CD4-positive, alpha-beta T cell treated with Interleukin-6 for 4 hours (primary cell): ENCODE results near the gene SGCD.
"Not testable (repeated sequence)": the region's sequence is repeated elsewhere in the genome, so short reads cannot be mapped to it uniquely, and the experiment has no call there.

Experiments used
- DNase-seq: peaks from one replicate; pipeline ENCODE4 v3.0.0-alpha.2; 2020; ENCODE audit warnings: mixed read lengths

SGCD gene

GRCh38 chr5:156587012-156587411, 260.0 kb downstream of the SGCD start:
- DNase-seq: no peak

GRCh38 chr5:156588306-156588705, 261.3 kb downstream of the SGCD start:
- no peak for DNase-seq

- DNase-seq: no peak
Measured at GRCh38 chr5:156589104-156589945, 262.4 kb downstream of the SGCD start.

DNA sequence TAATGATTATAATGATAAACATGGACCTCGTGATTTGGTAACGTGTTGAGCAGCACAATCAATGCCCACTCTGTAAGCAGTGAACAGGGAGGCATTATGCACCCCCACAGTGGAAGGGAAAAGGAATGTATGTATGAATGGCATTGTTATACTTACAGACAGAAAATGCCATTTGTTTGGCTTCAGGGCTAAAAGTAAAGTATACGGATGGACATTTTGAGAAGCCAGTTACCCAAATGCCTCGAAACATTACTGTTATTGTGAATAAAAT, 262.9 kb downstream of the SGCD start:
- DNase-seq: no peak

GRCh38 chr5:156590978-156591377, 264.0 kb downstream of the SGCD start:
- DNase-seq: no peak

DNA sequence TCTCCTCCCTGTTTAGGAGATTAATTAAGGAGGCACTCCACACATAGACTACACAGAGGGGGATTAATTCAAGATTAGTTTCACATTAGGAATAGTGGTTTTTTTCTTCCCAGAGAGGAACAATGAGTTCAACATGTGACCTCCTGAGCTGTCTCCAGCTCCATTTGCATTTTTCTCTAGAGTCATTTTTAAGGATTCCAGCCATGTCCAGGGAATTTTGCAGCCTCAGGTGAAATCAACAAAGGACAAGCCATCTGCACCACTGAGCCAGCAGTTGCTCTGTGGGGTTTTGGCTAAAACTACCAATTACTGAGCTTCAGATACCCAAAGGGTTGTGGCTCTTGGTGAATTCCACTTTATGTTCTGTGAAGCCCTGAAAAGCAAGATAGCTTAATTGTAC, 264.7 kb downstream of the SGCD start:
- no peak for DNase-seq

- no peak for DNase-seq
Measured at GRCh38 chr5:156593546-156593945, 266.6 kb downstream of the SGCD start.

DNA sequence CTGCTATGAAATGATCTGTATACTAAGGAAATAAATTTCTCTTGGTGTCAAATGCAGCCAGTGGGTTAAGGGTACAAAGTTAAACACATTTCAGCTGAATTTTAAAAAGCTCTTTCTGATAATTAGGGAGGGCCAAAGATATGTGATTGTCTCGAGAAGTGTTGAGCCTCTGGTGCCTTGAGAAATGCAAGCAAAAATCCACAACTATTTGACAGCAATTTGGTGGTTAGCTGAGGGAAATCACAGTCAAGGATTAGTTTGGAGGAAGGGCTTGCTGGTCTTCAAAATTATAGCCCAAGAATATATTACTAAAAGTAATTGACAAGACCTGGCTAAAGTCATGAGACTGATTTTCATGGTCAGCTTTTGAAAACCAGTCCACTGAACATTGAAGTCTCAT, 267.4 kb downstream of the SGCD start:
- no peak for DNase-seq

GRCh38 chr5:156595132-156595787, 268.3 kb downstream of the SGCD start:
- DNase-seq: no peak

DNA sequence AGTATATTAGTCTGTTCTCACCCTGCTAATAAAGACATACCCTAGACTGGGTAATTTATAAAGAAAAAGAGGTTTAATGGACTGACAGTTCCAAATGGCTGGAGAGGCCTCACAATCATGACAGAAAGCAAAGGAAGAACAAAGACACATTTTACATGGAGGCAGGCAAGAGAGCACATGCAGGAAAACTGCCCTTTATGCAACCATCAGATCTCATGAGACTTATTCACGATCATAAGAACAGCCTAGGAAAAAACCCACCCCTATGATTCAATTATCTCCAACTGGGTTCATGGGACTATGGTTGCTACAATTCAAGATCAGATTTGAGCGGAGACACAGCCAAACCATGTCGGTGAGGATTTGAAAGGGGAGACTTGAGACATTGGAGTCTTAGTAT, 270.3 kb downstream of the SGCD start:
- no peak for DNase-seq

DNA sequence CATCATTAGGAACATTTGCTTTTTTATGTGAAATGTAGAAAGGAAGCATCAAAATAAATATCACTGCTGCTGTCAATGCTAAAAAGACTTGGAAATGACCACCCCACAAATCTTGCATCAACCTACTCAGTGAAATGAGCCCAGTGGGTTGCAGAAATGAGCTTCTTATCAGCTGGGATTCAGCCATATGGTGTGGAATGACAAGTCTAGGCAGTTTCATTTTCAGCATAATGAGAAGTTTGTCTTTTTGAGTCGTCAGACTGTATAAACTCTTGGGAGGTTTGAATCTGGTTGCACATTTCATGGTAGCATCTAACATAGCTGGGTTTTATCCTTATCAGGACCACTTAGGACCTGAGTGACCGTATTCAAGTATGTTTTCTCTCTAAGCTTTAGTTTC, 272.0 kb downstream of the SGCD start:
- DNase-seq: no peak

DNA sequence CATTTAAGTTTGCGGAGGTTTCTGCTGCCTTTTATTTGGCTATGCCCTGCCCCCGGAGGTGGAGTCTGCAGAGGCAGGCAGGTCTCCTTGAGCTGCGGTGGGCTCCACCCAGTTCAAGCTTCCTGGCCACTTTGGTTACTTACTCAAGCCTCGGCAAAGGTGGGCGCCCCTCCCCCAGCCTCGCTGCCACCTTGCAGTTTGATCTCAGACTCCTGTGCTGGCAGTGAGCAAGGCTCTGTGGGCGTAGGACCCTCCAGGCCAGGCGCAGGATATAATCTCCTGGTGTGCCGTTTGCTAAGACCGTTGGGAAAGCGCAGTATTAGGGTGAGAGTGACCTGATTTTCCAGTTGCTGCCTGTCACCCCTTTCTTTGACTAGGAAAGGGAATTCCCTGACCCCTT, 283.6 kb downstream of the SGCD start:
- not testable (repeated sequence) for DNase-seq

DNA sequence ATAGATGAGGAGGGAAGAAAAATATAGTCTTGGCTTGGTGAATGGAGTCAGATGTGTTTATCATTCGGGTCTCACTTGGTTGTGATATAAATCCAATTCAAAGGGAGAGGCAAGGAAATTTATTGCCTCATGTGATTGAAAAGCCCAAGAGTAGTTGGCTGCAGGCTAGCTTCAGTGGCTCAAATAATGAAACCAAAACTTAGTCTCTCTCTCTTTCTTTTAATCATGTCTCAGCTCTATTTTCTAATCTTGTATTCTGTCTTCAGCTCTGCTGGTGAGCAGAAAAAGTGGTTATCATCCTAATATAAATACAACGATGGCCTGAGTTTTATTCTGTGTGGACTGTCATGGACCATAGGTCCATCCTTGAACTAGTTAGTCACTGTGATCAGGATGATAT, 288.9 kb downstream of the SGCD start:
- DNase-seq: no peak

GRCh38 chr5:156617426-156617825, 290.5 kb downstream of the SGCD start:
- DNase-seq: no peak

DNA sequence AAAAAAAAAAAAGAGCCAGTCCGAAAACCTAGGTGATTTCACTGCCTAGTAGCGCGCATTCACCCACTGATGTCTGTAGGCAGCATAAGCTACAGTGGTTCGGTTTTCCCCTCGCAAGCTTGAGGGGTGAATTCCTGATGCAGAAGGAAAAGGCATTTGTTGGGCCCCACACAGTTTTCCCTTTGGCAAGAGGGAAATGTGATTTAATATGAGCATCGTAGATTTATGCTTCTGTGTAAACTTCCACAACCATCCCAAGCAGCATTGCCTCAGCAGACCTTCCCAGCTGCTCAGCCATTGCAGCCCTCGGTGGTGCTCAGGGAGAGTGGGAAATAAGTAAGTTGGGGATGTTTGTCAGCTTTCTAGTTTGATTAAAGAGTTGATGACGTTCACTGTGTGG, 291.6 kb downstream of the SGCD start:
- DNase-seq: no peak

GRCh38 chr5:156621719-156622118, 294.8 kb downstream of the SGCD start:
- no peak for DNase-seq

DNA sequence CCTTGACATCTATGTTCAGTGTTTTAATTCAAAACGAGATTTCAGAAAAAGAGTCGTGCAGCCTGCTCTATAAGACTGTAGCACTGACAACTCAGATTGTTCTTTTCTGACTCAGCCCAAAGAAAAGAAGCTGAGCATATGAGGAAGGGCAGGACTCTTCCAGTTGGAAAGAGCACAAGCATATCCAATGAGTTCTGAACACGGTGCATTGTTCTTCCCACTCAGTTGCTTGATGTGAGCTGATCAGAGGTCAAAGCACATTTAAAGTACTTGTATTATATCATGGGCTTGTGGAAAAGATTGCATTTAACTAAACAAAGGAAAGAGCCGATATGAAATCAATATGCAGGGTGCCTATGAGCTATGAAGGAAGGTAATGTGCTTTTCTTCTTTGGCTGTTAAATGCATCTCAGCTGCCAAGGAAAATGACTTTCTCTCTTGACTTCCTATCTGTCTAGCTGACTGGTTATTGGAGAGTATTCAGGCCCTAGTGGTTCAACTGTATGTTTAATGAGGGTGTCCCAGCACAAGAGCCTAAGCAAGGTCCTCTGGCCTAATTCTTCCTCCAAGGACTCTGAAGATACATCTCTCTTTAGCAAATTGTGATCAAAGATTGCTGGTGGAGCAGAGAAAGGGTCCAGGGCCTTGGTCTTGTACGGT, 296.5 kb downstream of the SGCD start:
- DNase-seq: no peak

- DNase-seq: no peak
Measured at GRCh38 chr5:156624686-156625085, 297.7 kb downstream of the SGCD start.

DNA sequence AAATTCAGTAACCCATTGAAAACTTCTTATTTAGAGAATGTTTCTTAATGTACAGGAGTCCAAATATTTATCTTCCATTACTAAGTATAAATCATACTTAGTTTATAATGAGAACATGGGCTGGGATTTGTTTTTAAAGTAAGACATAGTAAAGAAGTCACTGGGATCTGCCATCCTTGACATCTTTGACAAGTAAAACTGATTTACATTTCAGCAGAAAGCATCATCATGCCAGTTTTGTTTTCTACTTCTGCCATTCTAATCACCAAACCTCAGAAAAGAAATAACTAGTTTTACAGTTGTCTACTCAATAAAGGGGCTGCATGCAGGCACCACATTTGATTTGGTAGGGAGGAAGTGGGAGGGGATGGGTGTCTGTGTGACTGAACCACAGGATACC, 301.5 kb downstream of the SGCD start:
- DNase-seq: no peak

DNA sequence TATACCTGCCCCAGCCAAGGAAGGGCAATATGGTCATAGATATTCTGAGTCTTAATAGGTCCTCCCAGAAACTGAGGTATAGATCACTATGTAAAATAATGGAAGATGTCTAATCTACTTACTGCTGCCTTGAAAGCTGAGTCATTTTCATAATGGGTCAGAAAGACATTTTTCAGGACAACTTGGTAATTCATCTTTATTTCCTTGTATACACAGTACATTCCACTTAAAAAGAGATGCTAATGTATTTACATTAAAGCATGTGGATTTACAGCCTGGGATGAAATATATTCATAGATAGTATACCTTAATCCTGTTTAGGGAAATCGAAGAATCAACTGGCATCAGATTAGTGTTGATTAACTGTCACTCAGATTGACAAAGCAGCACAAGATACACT, 304.0 kb downstream of the SGCD start:
- DNase-seq: no peak

DNA sequence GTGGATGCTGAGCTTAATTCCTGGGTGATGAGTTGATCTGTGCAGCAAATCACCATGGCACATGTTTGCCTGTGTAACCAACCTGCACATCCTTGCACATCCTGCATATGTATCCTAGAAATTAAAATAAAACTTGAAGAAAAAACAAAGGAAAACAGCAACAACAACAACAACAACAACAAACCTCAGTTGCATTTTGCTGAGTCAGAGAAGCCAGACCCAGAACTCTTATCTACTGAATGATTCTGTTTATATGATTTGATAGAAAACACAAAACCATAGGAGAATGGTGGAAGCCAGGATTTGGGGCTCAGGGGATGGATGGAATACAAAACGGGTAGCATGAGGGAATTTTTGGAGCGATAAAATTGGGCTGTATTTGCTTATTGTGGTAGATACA, 307.3 kb downstream of the SGCD start:
- no peak for DNase-seq

- DNase-seq: no peak
Measured at GRCh38 chr5:156640691-156641241, 313.8 kb downstream of the SGCD start.

GRCh38 chr5:156641686-156642085, 314.7 kb downstream of the SGCD start:
- DNase-seq: no peak

GRCh38 chr5:156647034-156647451, 320.1 kb downstream of the SGCD start:
- no peak for DNase-seq
